Measurements from ENCODE around the gene ARPC1B.

GRCh38 chr7:99402854-99403253 is 28.3 kb downstream of the ARPC1B start:
- TF ChIP-seq CTCF (IDR thresholded peaks at IDR 0.05) = no peak
- TF ChIP-seq EZH2 (IDR thresholded peaks at IDR 0.05; ENCODE audit: borderline replicate concordance, insufficient read depth, low read depth, low read length, poor library complexity, severe bottlenecking) = no peak

All from B cell (primary cell).